Measurements from ENCODE around the gene ZNF782.

Gene ZNF782

GRCh38 chr9:96782235-96782634, 72.1 kb downstream of the ZNF782 start:
- H3K4me2 ChIP-seq (ENCODE audit: low read depth, low read length, poor library complexity, severe bottlenecking) = no peak overlapping the region
- H3F3A ChIP-seq (ENCODE audit: insufficient read depth) = 0 out of 2 replicates have a peak, but pooled peaks cover 3% of the 10 kb centered on the region
- H3K27me3 ChIP-seq (ENCODE audit: low read length) = no peaks in the 10 kb centered on the region
- peaks cover 3% of the 10 kb centered on the region for H3K79me2 ChIP-seq (ENCODE audit: insufficient read depth, low read length)
- no peaks in the 10 kb centered on the region for H3K36me3 ChIP-seq (ENCODE audit: low read length)
- no peaks in the 10 kb centered on the region for H4K20me1 ChIP-seq (ENCODE audit: low read depth, low read length)
- H3K9me2 ChIP-seq (replicated peaks; ENCODE audit: insufficient read depth, low read length) = no peaks in the 10 kb centered on the region
- no peak overlapping the region for H3K9ac ChIP-seq (ENCODE audit: low read length)
- no peak overlapping the region for H3K4me3 ChIP-seq (ENCODE audit: insufficient read depth, low read length, poor library complexity, severe bottlenecking)
- H2AFZ ChIP-seq (ENCODE audit: low read depth, low read length, severe bottlenecking) = no peak overlapping the region
- TF ChIP-seq EZH2phosphoT487 (conservative IDR thresholded peaks at IDR 0.05; ENCODE audit: low read length) = no peak
- no peak for TF ChIP-seq CTCF (IDR thresholded peaks at IDR 0.05; ENCODE audit: insufficient read depth, low read length, poor library complexity, severe bottlenecking)
- H3K9me3 ChIP-seq (ENCODE audit: insufficient read depth, low read length) = no peaks in the 10 kb centered on the region
- no peak overlapping the region for H3K27ac ChIP-seq (ENCODE audit: low read depth, low read length)

DNA sequence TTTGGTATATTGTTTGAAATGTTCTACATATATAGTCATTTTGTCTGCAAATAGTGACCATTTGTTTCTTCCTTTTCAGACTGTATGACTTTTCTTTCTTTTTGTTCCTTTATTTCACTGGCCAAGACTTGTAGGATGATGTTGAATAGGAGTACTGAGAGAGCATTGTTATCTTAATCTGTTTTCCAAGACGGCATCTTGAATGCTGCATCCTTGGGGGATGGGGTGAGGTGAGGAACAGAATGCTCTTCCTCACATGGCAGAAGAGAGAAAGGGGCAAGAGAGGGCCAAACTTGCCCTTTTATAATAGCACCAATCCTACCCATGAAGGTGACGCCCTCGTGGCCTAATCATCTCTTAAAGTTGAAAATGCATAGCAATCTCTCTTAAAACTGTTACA, 72.8 kb downstream of the ZNF782 start:
- TF ChIP-seq CTCF (IDR thresholded peaks at IDR 0.05; ENCODE audit: insufficient read depth, low read length, poor library complexity, severe bottlenecking) = no peak
- no peak for TF ChIP-seq EZH2phosphoT487 (conservative IDR thresholded peaks at IDR 0.05; ENCODE audit: low read length)
- H3K79me2 ChIP-seq (ENCODE audit: insufficient read depth, low read length) = peaks cover 10% of the 10 kb centered on the region
- H3F3A ChIP-seq (ENCODE audit: insufficient read depth) = 0 out of 2 replicates have a peak, but pooled peaks cover 3% of the 10 kb centered on the region
- no peak overlapping the region for H3K9ac ChIP-seq (ENCODE audit: low read length)
- no peak overlapping the region for H3K27ac ChIP-seq (ENCODE audit: low read depth, low read length)
- no peaks in the 10 kb centered on the region for H3K9me2 ChIP-seq (replicated peaks; ENCODE audit: insufficient read depth, low read length)
- no peak overlapping the region for H3K4me3 ChIP-seq (ENCODE audit: insufficient read depth, low read length, poor library complexity, severe bottlenecking)
- H3K9me3 ChIP-seq (ENCODE audit: insufficient read depth, low read length) = no peaks in the 10 kb centered on the region
- H3K27me3 ChIP-seq (ENCODE audit: low read length) = no peaks in the 10 kb centered on the region
- no peaks in the 10 kb centered on the region for H4K20me1 ChIP-seq (ENCODE audit: low read depth, low read length)
- H3K4me2 ChIP-seq (ENCODE audit: low read depth, low read length, poor library complexity, severe bottlenecking) = no peak overlapping the region
- H2AFZ ChIP-seq (ENCODE audit: low read depth, low read length, severe bottlenecking) = no peak overlapping the region
- no peaks in the 10 kb centered on the region for H3K36me3 ChIP-seq (ENCODE audit: low read length)

- no peaks in the 10 kb centered on the region for H3K9me3 ChIP-seq (ENCODE audit: insufficient read depth, low read length)
- no peaks in the 10 kb centered on the region for H3K27me3 ChIP-seq (ENCODE audit: low read length)
- peak overlapping the region; percentile 72 for H3K4me3 ChIP-seq (ENCODE audit: insufficient read depth, low read length, poor library complexity, severe bottlenecking)
- no peak for TF ChIP-seq EZH2phosphoT487 (conservative IDR thresholded peaks at IDR 0.05; ENCODE audit: low read length)
- TF ChIP-seq CTCF (IDR thresholded peaks at IDR 0.05; ENCODE audit: insufficient read depth, low read length, poor library complexity, severe bottlenecking) = no peak
- no peak overlapping the region for H3K27ac ChIP-seq (ENCODE audit: low read depth, low read length)
- no peaks in the 10 kb centered on the region for H4K20me1 ChIP-seq (ENCODE audit: low read depth, low read length)
- peaks cover 6% of the 10 kb centered on the region; the same call in 1 of the 2 replicates for H3K36me3 ChIP-seq (ENCODE audit: low read length)
- no peaks in the 10 kb centered on the region for H3K9me2 ChIP-seq (replicated peaks; ENCODE audit: insufficient read depth, low read length)
- H3K4me2 ChIP-seq (ENCODE audit: low read depth, low read length, poor library complexity, severe bottlenecking) = peak overlapping the region; percentile 62
- peaks cover 12% of the 10 kb centered on the region for H3K79me2 ChIP-seq (ENCODE audit: insufficient read depth, low read length)
- H3F3A ChIP-seq (ENCODE audit: insufficient read depth) = 0 out of 2 replicates have a peak, but pooled peaks cover 3% of the 10 kb centered on the region
- H2AFZ ChIP-seq (ENCODE audit: low read depth, low read length, severe bottlenecking) = no peak overlapping the region
- H3K9ac ChIP-seq (ENCODE audit: low read length) = 0 out of 2 replicates have a peak overlapping the region, but pooled peaks have one; percentile 72
Measured at GRCh38 chr9:96779089-96779488, 75.2 kb downstream of the ZNF782 start.

Data from SU-DHL-6 (cell line).